Left lung (tissue), 10 donors: ENCODE measurements around the gene SLC24A4. TPM values are rescaled to one million over a fixed set of nuclear protein-coding genes. Genes with fewer than 3 reads are reported as not detected.

Source experiments
- ATAC-seq: fragments of 200-7000 bp; cut with Tn5 transposase; one replicate; pipeline ENCODE4 v1.9.1; 2020; ENCODE audit warnings: moderate library complexity
- DNase-seq, 4 donors: peaks; one replicate each; pipeline ENCODE4 v3.0.0-alpha.2; 2013 to 2020
- H3K27ac ChIP-seq, 2 donors: fragments of 200-600 bp; sonication (generic) in 1 of 2; one replicate each; pipeline versions ENCODE4 v1.5.0 to v1.8.0; 2020 to 2021
- H3K27me3 ChIP-seq, 2 donors: fragments of 200-600 bp; sonication (generic) in 1 of 2; one replicate each; pipeline versions ENCODE4 v1.5.0 to v1.8.0; 2020 to 2021
- H3K36me3 ChIP-seq, 2 donors: fragments of 200-600 bp; sonication (generic) in 1 of 2; one replicate each; pipeline versions ENCODE4 v1.5.0 to v1.8.0; 2020 to 2021
- H3K4me1 ChIP-seq, 2 donors: fragments of 200-600 bp; one replicate each; pipeline ENCODE4 v1.8.0; 2021
- H3K4me3 ChIP-seq, 2 donors: fragments of 200-600 bp; sonication (generic) in 1 of 2; one replicate each; pipeline versions ENCODE4 v1.5.0 to v1.8.0; 2020 to 2021; ENCODE audit warnings: mild to moderate bottlenecking in 1 of 2
- H3K9me3 ChIP-seq, 2 donors: fragments of 200-600 bp; sonication (generic) in 1 of 2; one replicate each; pipeline versions ENCODE4 v1.5.0 to v1.8.0; 2020 to 2021
- intact Hi-C, 2 donors: fragments of 100-400 bp; cut with DNase I; formaldehyde crosslinking; loops; one replicate each; pipeline versions ENCODE4 v1.11.2 to v1.14.2; 2022
- polyA plus RNA-seq, 6 donors: library from polyadenylated mRNA; unstranded; fragments of 120-200 nt; gene quantifications; one replicate each; pipeline ENCODE4 v1.2.1, GENCODE V29; 2013; ENCODE audit not compliant: insufficient read length in 6 of 6
- total RNA-seq, 2 donors: library from RNA; stranded (reverse); fragmentation: NEBNext Ultra II Directional; extraction: Animal tissue kit (Norgen Biotek cat#: 25700); gene quantifications; one replicate each; pipeline ENCODE4 v1.2.1, GENCODE V29; 2021
- TF ChIP-seq, protein P1 (sequence below), 2 donors: fragments of 200-600 bp; sonication (generic) in 1 of 2; IDR thresholded peaks; one replicate each; pipeline versions ENCODE4 v1.5.0 to v1.8.0; 2021; ENCODE audit warnings: antibody characterized with exemption in 2 of 2
- donor health status: DM: no; HTN: yes; CAD: no.
- donor health status: DM: no; HTN: no; CAD: no.

Gene SLC24A4
- total and polyA plus RNA-seq, 8 donors = 0.25 to 2.0 (median 0.47) TPM

DNA sequence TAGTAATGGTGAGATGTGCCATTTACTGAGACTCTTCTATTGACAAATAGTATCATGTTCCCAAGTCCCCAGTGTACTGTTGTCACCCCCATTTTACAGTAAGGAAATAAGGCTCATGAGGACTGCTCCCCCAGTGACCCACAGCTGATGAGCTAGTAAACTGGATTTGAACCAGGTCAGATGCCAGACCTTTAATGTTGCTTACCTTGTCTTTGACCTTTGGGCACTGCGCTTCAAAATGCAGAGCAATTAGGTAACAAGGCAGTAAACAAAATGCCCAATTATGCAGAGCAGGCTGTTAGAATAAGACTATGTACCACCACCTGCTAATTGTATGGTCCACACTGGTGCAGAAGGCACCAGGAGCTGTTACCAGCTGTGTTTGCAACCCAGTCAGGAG, 152.1 kb downstream of the SLC24A4 start:
- Histone ChIP-seq H3K4me3 (no peak overlapping the region), H3K9me3 (no peaks in the 10 kb centered on the region), H3K36me3 (no peaks in the 10 kb centered on the region), H3K27me3 (no peaks in the 10 kb centered on the region), H3K27ac (peak overlapping the region in 1 of 2 donors; percentile 76), H3K4me1 (peaks cover 0 to 50% of the 10 kb centered on the region in 2 donors)
- intact Hi-C loops = no loop called here
- no peak for DNase-seq
- TF ChIP-seq, protein P1, sequence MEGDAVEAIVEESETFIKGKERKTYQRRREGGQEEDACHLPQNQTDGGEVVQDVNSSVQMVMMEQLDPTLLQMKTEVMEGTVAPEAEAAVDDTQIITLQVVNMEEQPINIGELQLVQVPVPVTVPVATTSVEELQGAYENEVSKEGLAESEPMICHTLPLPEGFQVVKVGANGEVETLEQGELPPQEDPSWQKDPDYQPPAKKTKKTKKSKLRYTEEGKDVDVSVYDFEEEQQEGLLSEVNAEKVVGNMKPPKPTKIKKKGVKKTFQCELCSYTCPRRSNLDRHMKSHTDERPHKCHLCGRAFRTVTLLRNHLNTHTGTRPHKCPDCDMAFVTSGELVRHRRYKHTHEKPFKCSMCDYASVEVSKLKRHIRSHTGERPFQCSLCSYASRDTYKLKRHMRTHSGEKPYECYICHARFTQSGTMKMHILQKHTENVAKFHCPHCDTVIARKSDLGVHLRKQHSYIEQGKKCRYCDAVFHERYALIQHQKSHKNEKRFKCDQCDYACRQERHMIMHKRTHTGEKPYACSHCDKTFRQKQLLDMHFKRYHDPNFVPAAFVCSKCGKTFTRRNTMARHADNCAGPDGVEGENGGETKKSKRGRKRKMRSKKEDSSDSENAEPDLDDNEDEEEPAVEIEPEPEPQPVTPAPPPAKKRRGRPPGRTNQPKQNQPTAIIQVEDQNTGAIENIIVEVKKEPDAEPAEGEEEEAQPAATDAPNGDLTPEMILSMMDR (IDR thresholded peaks at IDR 0.05) = no peak
- no peak for ATAC-seq

DNA sequence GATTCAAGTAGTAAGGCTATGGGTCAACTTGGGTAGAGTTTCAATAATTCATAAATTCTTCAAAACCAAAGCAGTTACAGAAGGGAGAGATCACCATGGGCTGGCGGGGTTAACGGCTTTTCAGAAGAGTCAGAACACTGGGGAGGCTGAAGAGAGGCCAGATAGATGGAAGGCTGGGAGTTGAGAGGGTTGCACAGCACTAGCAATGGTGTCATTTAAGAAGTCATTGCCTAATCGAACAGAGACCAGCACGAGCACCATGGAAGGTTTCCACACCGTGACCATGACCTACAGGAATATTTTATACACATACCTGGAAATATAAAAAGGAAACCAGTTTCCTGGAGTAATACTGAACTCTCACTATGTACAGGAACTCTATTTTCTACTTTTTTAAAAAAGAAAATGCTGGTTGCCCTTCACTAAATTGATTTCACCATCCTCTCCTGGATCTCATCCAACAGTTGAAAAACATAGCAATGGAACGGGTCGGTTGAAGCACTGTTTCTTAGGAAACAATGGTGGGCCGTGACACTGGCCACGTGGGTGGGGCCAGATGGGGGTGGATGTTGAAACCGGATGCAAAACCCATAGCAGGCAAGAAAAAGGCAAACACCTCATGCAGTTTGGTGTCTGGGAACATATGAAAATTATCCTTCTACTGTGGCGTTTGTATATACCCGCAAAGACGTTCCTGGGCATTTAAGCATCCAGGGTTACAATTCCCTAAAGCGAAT, 152.7 kb downstream of the SLC24A4 start:
- peak; percentile 55 for ATAC-seq
- Histone ChIP-seq H3K36me3 (no peaks in the 10 kb centered on the region), H3K27ac (peak overlapping the region in 1 of 2 donors; percentile 76), H3K27me3 (no peaks in the 10 kb centered on the region), H3K9me3 (no peaks in the 10 kb centered on the region), H3K4me3 (no peak overlapping the region), H3K4me1 (peaks cover 0 to 50% of the 10 kb centered on the region in 2 donors)
- intact Hi-C loops = no loop called here
- TF ChIP-seq, protein P1 (IDR thresholded peaks at IDR 0.05) = no peak
- DNase-seq = peak in 1 of 4 donors; percentile 46

DNA sequence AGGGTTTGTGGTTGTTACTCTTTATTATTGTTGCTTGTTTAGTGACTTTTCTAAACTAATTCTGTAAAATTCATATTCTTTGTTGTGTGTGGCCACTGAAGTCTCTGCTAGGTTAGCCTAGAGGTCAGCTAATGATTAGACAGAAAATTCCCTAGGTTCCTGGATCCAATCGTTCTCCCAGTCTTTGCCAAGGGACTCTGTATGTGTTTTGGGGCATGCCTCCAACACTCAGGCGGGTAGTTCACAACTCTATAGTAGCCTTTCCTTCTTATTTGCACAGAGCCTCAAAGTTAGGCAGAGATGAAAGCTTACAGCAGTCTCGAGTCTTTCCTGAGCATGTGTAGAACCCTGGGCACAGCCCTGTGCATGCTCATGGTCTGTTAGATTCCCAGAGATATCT, 157.9 kb downstream of the SLC24A4 start:
- intact Hi-C loops = no loop called here
- Histone ChIP-seq H3K36me3 (no peaks in the 10 kb centered on the region), H3K27ac (no peak overlapping the region), H3K4me1 (peaks cover 0 to 28% of the 10 kb centered on the region in 2 donors), H3K27me3 (no peaks in the 10 kb centered on the region), H3K4me3 (no peak overlapping the region), H3K9me3 (no peaks in the 10 kb centered on the region)
- ATAC-seq (no peak), DNase-seq (no peak)
- TF ChIP-seq, protein P1 (IDR thresholded peaks at IDR 0.05) = no peak

DNA sequence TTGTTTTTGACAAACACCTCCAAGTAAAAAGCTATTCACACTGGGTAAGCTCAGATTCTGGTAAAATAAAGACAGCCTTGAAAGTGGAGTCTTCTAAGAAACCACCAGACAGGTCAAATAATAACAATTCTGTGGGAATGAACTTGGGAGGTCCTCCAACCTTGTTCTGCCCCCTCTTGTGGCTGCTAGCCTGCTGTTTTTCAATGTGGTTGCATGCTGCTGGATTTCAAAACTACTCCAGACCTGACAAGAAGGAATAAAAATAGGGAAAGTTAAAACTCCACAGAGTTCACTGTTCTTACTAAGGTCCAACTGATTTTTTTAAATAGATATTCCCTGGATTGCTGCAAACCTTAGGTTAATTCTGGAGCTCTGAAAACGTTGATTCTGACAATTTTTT, 158.4 kb downstream of the SLC24A4 start:
- H3K27me3 ChIP-seq = no peaks in the 10 kb centered on the region
- ATAC-seq = peak; percentile 47
- no peaks in the 10 kb centered on the region for H3K36me3 ChIP-seq
- no peak for DNase-seq
- peak overlapping the region in 1 of 2 donors; percentile 28 for H3K27ac ChIP-seq
- H3K4me1 ChIP-seq = peaks cover 0 to 23% of the 10 kb centered on the region in 2 donors
- intact Hi-C loops = no loop called here
- H3K9me3 ChIP-seq = no peaks in the 10 kb centered on the region
- TF ChIP-seq, protein P1 (IDR thresholded peaks at IDR 0.05) = no peak
- no peak overlapping the region for H3K4me3 ChIP-seq

DNA sequence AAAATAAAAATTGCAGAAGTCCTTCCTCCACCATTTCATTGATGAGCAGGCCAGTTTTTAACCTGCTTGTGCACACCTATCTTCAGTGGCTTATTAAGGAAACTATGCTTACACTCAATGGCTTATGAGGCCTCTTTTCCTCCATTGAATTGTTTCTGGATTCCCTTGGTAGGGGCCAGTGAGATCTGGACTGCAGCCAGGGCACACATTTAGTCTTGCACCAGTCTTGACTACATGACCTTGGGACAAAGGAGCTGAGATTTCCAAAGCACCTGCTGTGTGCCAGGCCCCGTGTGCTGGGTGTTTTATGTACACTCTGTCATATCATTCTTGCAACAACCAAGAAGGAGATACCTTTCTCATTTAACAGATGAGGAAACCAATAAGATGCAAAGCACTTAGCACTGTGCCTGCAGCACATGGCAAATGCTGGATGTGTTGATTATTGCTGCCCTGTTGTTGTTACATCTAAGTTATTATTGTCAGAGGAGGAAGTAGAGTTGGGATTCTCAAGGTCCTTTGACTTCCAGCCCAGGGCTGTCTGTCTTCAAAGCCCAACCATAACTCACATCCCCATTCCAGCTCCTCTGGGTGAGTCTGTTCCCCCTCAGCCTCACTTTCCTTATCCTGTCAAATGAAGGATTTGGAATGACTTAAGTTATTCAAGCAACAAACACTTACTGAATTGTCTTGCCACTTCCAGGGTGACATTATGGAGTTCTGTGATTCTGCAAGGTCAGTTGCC, 159.0 kb downstream of the SLC24A4 start:
- Histone ChIP-seq H3K4me3 (no peak overlapping the region), H3K36me3 (no peaks in the 10 kb centered on the region), H3K27ac (peak overlapping the region in 1 of 2 donors; percentile 28), H3K4me1 (peaks cover 0 to 23% of the 10 kb centered on the region in 2 donors), H3K27me3 (no peaks in the 10 kb centered on the region), H3K9me3 (no peaks in the 10 kb centered on the region)
- TF ChIP-seq, protein P1 (IDR thresholded peaks at IDR 0.05) = no peak
- DNase-seq (no peak), ATAC-seq (peak; percentile 37)
- intact Hi-C loops = no loop called here
